ENCODE data around the gene SFXN2.

- TF ChIP-seq GATA2 (IDR thresholded peaks at IDR 0.05; ENCODE audit: low read depth, low read length) (no peak), GATA3 (IDR thresholded peaks at IDR 0.05; ENCODE audit: low read depth, low read length) (no peak)
Measured at GRCh38 chr10:102753718-102754117, 39.3 kb downstream of the SFXN2 start.

Measured in SH-SY5Y (cell line).